IMR-90 (cell line): ENCODE results near the gene APOC4. TPM values are rescaled to one million over a fixed set of nuclear protein-coding genes. Genes with fewer than 3 reads are reported as not detected.

Source experiments
- ATAC-seq: fragments of 200-7000 bp; cut with Tn5 transposase; 2 replicates; pipeline ENCODE4 v1.9.1; 2020; ENCODE audit warnings: low read depth, mild to moderate bottlenecking, moderate library complexity
- BruUV-seq: library from RNA; stranded (reverse); fragments of 400-500 nt; replicated peaks from 2 replicates; lab custom pipeline; 2021; lab: Mats Ljungman, UMichigan
- CTCF ChIA-PET: fragments of 300-600 bp; formaldehyde crosslinking; extraction: SDS; loops from one replicate; lab custom pipeline; 2021; ENCODE audit warnings: antibody characterized with exemption; lab: Yijun Ruan, JAX
- POLR2A ChIA-PET: fragments of 300-600 bp; sonication (Branson Sonifier 250); formaldehyde crosslinking; loops from one replicate; lab custom pipeline; 2022; ENCODE audit warnings: antibody characterized with exemption; ENCODE audit not compliant: unreplicated experiment; lab: Charles Lee
- DNase-seq: peaks from one replicate; pipeline ENCODE4 v3.0.0; 2013
- H2AFZ ChIP-seq: replicated peaks from 2 replicates; pipeline ENCODE3; 2013; ENCODE audit warnings: low read length, mild to moderate bottlenecking; ENCODE audit not compliant: poor library complexity
- H2AK5ac ChIP-seq: 2 replicates; pipeline ENCODE4 v1.6.1; 2013; ENCODE audit warnings: low read depth, low read length, inconsistent platforms
- H2AK9ac ChIP-seq: replicated peaks from 2 replicates; pipeline ENCODE3; 2013; ENCODE audit warnings: mild to moderate bottlenecking, low read depth, low read length, moderate library complexity; ENCODE audit not compliant: poor library complexity
- H2BK120ac ChIP-seq: 2 replicates; pipeline ENCODE4 v1.6.1; 2013; ENCODE audit warnings: low read depth, low read length, inconsistent platforms
- H2BK15ac ChIP-seq: 3 replicates; pipeline ENCODE4 v1.6.1; 2013; ENCODE audit warnings: low read depth, low read length, inconsistent platforms
- H2BK20ac ChIP-seq: 2 replicates; pipeline ENCODE4 v1.6.1; 2013; ENCODE audit warnings: low read depth, mild to moderate bottlenecking, inconsistent platforms, low read length, moderate library complexity
- H2BK5ac ChIP-seq: 2 replicates; pipeline ENCODE4 v1.6.1; 2013; ENCODE audit warnings: mild to moderate bottlenecking, low read depth, low read length, inconsistent platforms; ENCODE audit not compliant: poor library complexity, severe bottlenecking
- H3K14ac ChIP-seq: replicated peaks from 2 replicates; pipeline ENCODE4 v1.6.1; 2013; ENCODE audit warnings: low read depth, low read length, inconsistent platforms
- H3K18ac ChIP-seq: 2 replicates; pipeline ENCODE4 v1.6.1; 2013; ENCODE audit warnings: low read depth, low read length, control low read depth
- H3K23ac ChIP-seq: 2 replicates; pipeline ENCODE4 v1.6.1; 2013; ENCODE audit warnings: low read depth, low read length, inconsistent platforms
- H3K27ac ChIP-seq: 2 replicates; pipeline ENCODE4 v1.5.1; 2013; ENCODE audit warnings: mild to moderate bottlenecking, control low read depth, low read length; ENCODE audit not compliant: insufficient read depth
- H3K27me3 ChIP-seq: 2 replicates; pipeline ENCODE4 v1.6.1; 2013; ENCODE audit warnings: low read length; ENCODE audit not compliant: control insufficient read depth, insufficient read depth
- H3K36me3 ChIP-seq: 2 replicates; pipeline ENCODE4 v1.6.1; 2013; ENCODE audit warnings: low read length, mixed read lengths; ENCODE audit not compliant: control insufficient read depth, insufficient read depth
- H3K4ac ChIP-seq: 2 replicates; pipeline ENCODE4 v1.6.1; 2013; ENCODE audit warnings: low read depth, low read length, inconsistent platforms
- H3K4me1 ChIP-seq: 2 replicates; pipeline ENCODE4 v1.6.1; 2013; ENCODE audit warnings: low read length, mixed read lengths; ENCODE audit not compliant: control insufficient read depth, insufficient read depth
- H3K4me2 ChIP-seq: 2 replicates; pipeline ENCODE4 v1.6.1; 2013; ENCODE audit warnings: low read depth, mild to moderate bottlenecking, control low read depth, low read length, moderate library complexity
- H3K4me3 ChIP-seq: 2 replicates; pipeline ENCODE4 v1.5.1; 2013; ENCODE audit warnings: low read depth, mild to moderate bottlenecking, control low read depth, low read length, moderate library complexity; ENCODE audit not compliant: insufficient read depth
- H3K56ac ChIP-seq: 2 replicates; pipeline ENCODE4 v1.6.1; 2013; ENCODE audit warnings: low read length, inconsistent platforms; ENCODE audit not compliant: insufficient read depth; ENCODE audit errors: extremely low read depth
- H3K79me1 ChIP-seq, 2 experiments: 2 replicates each; pipeline ENCODE4 v1.6.1; 2013; ENCODE audit warnings: low read length in 2 of 2, inconsistent platforms in 1 of 2, low read depth in 1 of 2
- H3K9ac ChIP-seq: 2 replicates; pipeline ENCODE4 v1.6.1; 2013; ENCODE audit warnings: low read depth, low read length, control low read depth
- H3K9me1 ChIP-seq: 2 replicates; pipeline ENCODE4 v1.6.1; 2013; ENCODE audit warnings: low read length, inconsistent platforms; ENCODE audit not compliant: insufficient read depth
- H3K9me3 ChIP-seq: 2 replicates; pipeline ENCODE4 v1.6.1; 2013; ENCODE audit warnings: low read length; ENCODE audit not compliant: control insufficient read depth, insufficient read depth
- H4K20me1 ChIP-seq: 2 replicates; pipeline ENCODE4 v1.6.1; 2013; ENCODE audit warnings: low read length, inconsistent platforms; ENCODE audit not compliant: insufficient read depth
- H4K5ac ChIP-seq: 2 replicates; pipeline ENCODE4 v1.6.1; 2013; ENCODE audit warnings: mild to moderate bottlenecking, low read depth, low read length, control low read depth
- H4K8ac ChIP-seq, 2 experiments: 2 replicates each; pipeline ENCODE4 v1.6.1; 2013; ENCODE audit warnings: low read depth in 2 of 2, low read length in 2 of 2, control low read depth in 1 of 2, inconsistent platforms in 1 of 2
- H4K91ac ChIP-seq: 2 replicates; pipeline ENCODE4 v1.6.1; 2013; ENCODE audit warnings: low read depth, low read length, inconsistent platforms; ENCODE audit not compliant: insufficient read depth
- CHD1 ChIP-seq: IDR thresholded peaks from 2 replicates; pipeline ENCODE4 v1.6.1; 2012; ENCODE audit warnings: low read depth, low read length, improper control_type of control experiment
- CTCF ChIP-seq: conservative IDR thresholded peaks from 2 replicates; pipeline ENCODE4 v1.5.1; 2012; ENCODE audit warnings: mild to moderate bottlenecking, low read depth, low read length, improper control_type of control experiment
- MAFK ChIP-seq: IDR thresholded peaks from 2 replicates; pipeline ENCODE4 v1.6.1; 2012; ENCODE audit warnings: low read depth, low read length, improper control_type of control experiment
- MAZ ChIP-seq: IDR thresholded peaks from 2 replicates; pipeline ENCODE4 v1.6.1; 2012; ENCODE audit warnings: low read depth, mild to moderate bottlenecking, low read length, improper control_type of control experiment, moderate library complexity, borderline replicate concordance
- NFE2L2 ChIP-seq: fragments of 150-350 bp; IDR thresholded peaks from 2 replicates; pipeline ENCODE4 v1.6.1; 2016; ENCODE audit warnings: low read depth, mild to moderate bottlenecking, low read length
- RAD21 ChIP-seq: IDR thresholded peaks from 2 replicates; pipeline ENCODE4 v1.6.1; 2012; ENCODE audit warnings: low read length, improper control_type of control experiment
- RCOR1 ChIP-seq: IDR thresholded peaks from 2 replicates; pipeline ENCODE4 v1.6.1; 2012; ENCODE audit warnings: mild to moderate bottlenecking, low read length, improper control_type of control experiment; ENCODE audit not compliant: insufficient replicate concordance
- RFX5 ChIP-seq: IDR thresholded peaks from 2 replicates; pipeline ENCODE4 v1.8.0; 2012; ENCODE audit warnings: low read depth, mild to moderate bottlenecking, low read length, moderate library complexity
- SMC3 ChIP-seq: fragments of 150-350 bp; IDR thresholded peaks from 2 replicates; pipeline ENCODE4 v1.6.1; 2016; ENCODE audit warnings: low read depth, mild to moderate bottlenecking, antibody characterized with exemption, low read length, moderate library complexity
- WGBS, 2 experiments: methylation state at CpG; one replicate each; pipeline versions ENCODE4 v1.1.5 to v1.1.7; 2013; ENCODE audit warnings: missing lambda C conversion rate in 2 of 2; ENCODE audit not compliant: insufficient read length in 1 of 2; ENCODE audit errors: extremely low coverage in 2 of 2; 5-methylcytosine and 5-hydroxymethylcytosine counted together
- dilution Hi-C: fragments of 300-500 bp; cut with HindIII; formaldehyde crosslinking; loops from one replicate; pipeline ENCODE4 v1.14.3; 2018; ENCODE audit warnings: low sequenced_read_pairs; ENCODE audit not compliant: unreplicated experiment
- in situ Hi-C: fragments of 300-500 bp; cut with MboI; formaldehyde crosslinking; loops from 3 replicates; pipeline ENCODE4 v1.14.3; 2019; ENCODE audit warnings: low sequenced_read_pairs, inconsistent platforms, mixed read lengths
- intact Hi-C: fragments of 100-400 bp; cut with micrococcal nuclease; formaldehyde crosslinking; loops from 2 replicates; pipeline ENCODE4 v1.10.0; 2022
- polyA plus RNA-seq, 3 experiments: library from polyadenylated mRNA; depleted of rRNA; stranded (reverse); fragments of >200 nt; gene quantifications; 2 replicates each; pipeline ENCODE4 v1.2.3, GENCODE V29; 2012; ENCODE audit warnings: low replicate concordance in 1 of 3
- total RNA-seq: library from RNA; depleted of rRNA; stranded (reverse); fragments of >200 nt; gene quantifications from 2 replicates; pipeline ENCODE4 v1.2.3, GENCODE V29; 2012
- TF ChIP-seq, protein P1 (sequence below): fragments of 150-350 bp; IDR thresholded peaks from 2 replicates; pipeline ENCODE4 v1.6.1; 2016; ENCODE audit warnings: low read depth, mild to moderate bottlenecking, low read length, moderate library complexity, borderline replicate concordance

Gene APOC4
- total and polyA plus RNA-seq, 2 of the 4 experiments (the other 2 are of a cell fraction), result not detected

- CTCF ChIA-PET, result interaction anchor here (0.7 to 1.3 kb wide), 5 partner anchors 40 to 59 kb away, joined by 3 to 10 read pairs (median 4); no protein-coding TSS in a partner anchor
- Histone ChIP-seq H3K9me3 (no peaks in the 10 kb centered on the region), H3K18ac (no peak overlapping the region), H2BK20ac (no peak overlapping the region), H3K36me3 (peaks cover 2% of the 10 kb centered on the region; the same call in 1 of the 2 replicates), H3K23ac (no peak overlapping the region), H3K79me1 (peaks cover 2 to 25% of the 10 kb centered on the region in 2 experiments; a peak in 2 of 4 replicates), H4K8ac (no peak overlapping the region), H4K5ac (no peak overlapping the region), H3K9me1 (peaks cover 8% of the 10 kb centered on the region; the same call in 1 of the 2 replicates), H4K20me1 (peaks cover 11% of the 10 kb centered on the region), H3K4me1 (peaks cover 6% of the 10 kb centered on the region), H3K4ac (no peak overlapping the region), H3K4me2 (no peak overlapping the region), H2BK15ac (no peak overlapping the region), H4K91ac (no peak overlapping the region), H3K56ac (no peak overlapping the region), H2AK5ac (no peak overlapping the region), H3K14ac (no peak overlapping the region), H2BK5ac (no peak overlapping the region), H2BK120ac (no peak overlapping the region), H2AK9ac (peak overlapping the region; percentile 23), H2AFZ (peak overlapping the region; percentile 44), H3K4me3 (no peak overlapping the region), H3K9ac (no peak overlapping the region), H3K27me3 (no peaks in the 10 kb centered on the region), H3K27ac (no peak overlapping the region)
- DNase-seq (peak; percentile 82), ATAC-seq (peak; percentile 15; the same call in 1 of the 2 replicates)
- POLR2A ChIA-PET, result no interaction called here
- TF ChIP-seq CHD1 (no peak), RFX5 (no peak), MAFK (no peak), MAZ (no peak), SMC3 (peak; percentile 92), CTCF (peak; percentile 82), RCOR1 (no peak), NFE2L2 (no peak), RAD21 (peak; percentile 76)
- TF ChIP-seq, protein P1, sequence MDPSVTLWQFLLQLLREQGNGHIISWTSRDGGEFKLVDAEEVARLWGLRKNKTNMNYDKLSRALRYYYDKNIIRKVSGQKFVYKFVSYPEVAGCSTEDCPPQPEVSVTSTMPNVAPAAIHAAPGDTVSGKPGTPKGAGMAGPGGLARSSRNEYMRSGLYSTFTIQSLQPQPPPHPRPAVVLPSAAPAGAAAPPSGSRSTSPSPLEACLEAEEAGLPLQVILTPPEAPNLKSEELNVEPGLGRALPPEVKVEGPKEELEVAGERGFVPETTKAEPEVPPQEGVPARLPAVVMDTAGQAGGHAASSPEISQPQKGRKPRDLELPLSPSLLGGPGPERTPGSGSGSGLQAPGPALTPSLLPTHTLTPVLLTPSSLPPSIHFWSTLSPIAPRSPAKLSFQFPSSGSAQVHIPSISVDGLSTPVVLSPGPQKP, result no peak
- in situ Hi-C loops (loop anchor here (5.0 to 10.0 kb wide), 2 partner anchors 39 to 267 kb away; partner anchors contain the start of gene APOC1), intact Hi-C loops (loop anchor here (1.0 to 10.0 kb wide), 3 partner anchors 48 to 377 kb away; partner anchors contain the start of gene TOMM40), dilution Hi-C loops (no loop called here)
- 20% methylated on average over 3 of the region's 13 CpGs; no CpG with 5 or more reads in 1 of the 2 experiments for WGBS, 2 experiments
- no TSS peak for BruUV-seq
Measured at GRCh38 chr19:44951179-44952159, 9.4 kb downstream of the APOC4 start.
